MCF 10A (cell line): ENCODE results near the gene GRM5. TPM values are rescaled to one million over a fixed set of nuclear protein-coding genes. Genes with fewer than 3 reads are reported as not detected.
"Not testable (repeated sequence)": the region's sequence is repeated elsewhere in the genome, so short reads cannot be mapped to it uniquely, and the experiment has no call there.

ENCODE experiments used
- BruUV-seq: library from RNA; stranded (reverse); fragments of 400-500 nt; replicated peaks from 2 replicates; lab custom pipeline; 2021; lab: Mats Ljungman, UMichigan
- CTCF ChIA-PET: fragments of 300-600 bp; sonication (Branson Sonifier 250); formaldehyde crosslinking; extraction: SDS; loops from one replicate; lab custom pipeline; 2021; ENCODE audit warnings: antibody characterized with exemption, inconsistent platforms; lab: Yijun Ruan, JAX
- POLR2A ChIA-PET: fragments of 300-600, 350-650 bp; sonication (Branson Sonifier 250); formaldehyde crosslinking; extraction: SDS; loops from one replicate; lab custom pipeline; 2020; ENCODE audit warnings: antibody characterized with exemption, inconsistent platforms; lab: Yijun Ruan, JAX
- DNase-seq: peaks from one replicate; pipeline ENCODE4 v3.0.0-alpha.2; 2018; ENCODE audit not compliant: unreplicated experiment
- H3K27ac Mint-ChIP-seq: one replicate; pipeline ENCODE4 v1.8.0; 2022; ENCODE audit warnings: mild to moderate bottlenecking, low read depth, mixed read lengths; ENCODE audit not compliant: unreplicated experiment
- H3K27me3 Mint-ChIP-seq: one replicate; pipeline ENCODE4 v1.8.0; 2022; ENCODE audit warnings: mixed read lengths; ENCODE audit not compliant: insufficient read depth, unreplicated experiment
- H3K36me3 Mint-ChIP-seq: one replicate; pipeline ENCODE4 v1.8.0; 2022; ENCODE audit warnings: mild to moderate bottlenecking, moderate library complexity, mixed read lengths; ENCODE audit not compliant: insufficient read depth, unreplicated experiment
- H3K4me1 Mint-ChIP-seq: one replicate; pipeline ENCODE4 v1.8.0; 2022; ENCODE audit warnings: mixed read lengths; ENCODE audit not compliant: insufficient read depth, unreplicated experiment
- H3K4me3 Mint-ChIP-seq: one replicate; pipeline ENCODE4 v1.8.0; 2022; ENCODE audit warnings: mild to moderate bottlenecking, moderate library complexity, mixed read lengths; ENCODE audit not compliant: unreplicated experiment
- H3K9me3 Mint-ChIP-seq: one replicate; pipeline ENCODE4 v1.8.0; 2022; ENCODE audit warnings: mixed read lengths; ENCODE audit not compliant: unreplicated experiment
- intact Hi-C: fragments of 100-400 bp; cut with micrococcal nuclease; formaldehyde crosslinking; loops from 2 replicates; pipeline ENCODE4 v1.14.1; 2022
- total RNA-seq: library from RNA; stranded (reverse); gene quantifications from 2 replicates; pipeline ENCODE4 v1.2.3, GENCODE V29; 2022
- TF ChIP-seq, protein P1 (sequence below): fragments of 200-600 bp; IDR thresholded peaks from one replicate; pipeline ENCODE4 v1.8.0; 2022; ENCODE audit warnings: antibody characterized with exemption, mild to moderate bottlenecking; ENCODE audit not compliant: unreplicated experiment

Gene GRM5
- total RNA-seq, 1 experiment from 2014 or later = not detected

DNA sequence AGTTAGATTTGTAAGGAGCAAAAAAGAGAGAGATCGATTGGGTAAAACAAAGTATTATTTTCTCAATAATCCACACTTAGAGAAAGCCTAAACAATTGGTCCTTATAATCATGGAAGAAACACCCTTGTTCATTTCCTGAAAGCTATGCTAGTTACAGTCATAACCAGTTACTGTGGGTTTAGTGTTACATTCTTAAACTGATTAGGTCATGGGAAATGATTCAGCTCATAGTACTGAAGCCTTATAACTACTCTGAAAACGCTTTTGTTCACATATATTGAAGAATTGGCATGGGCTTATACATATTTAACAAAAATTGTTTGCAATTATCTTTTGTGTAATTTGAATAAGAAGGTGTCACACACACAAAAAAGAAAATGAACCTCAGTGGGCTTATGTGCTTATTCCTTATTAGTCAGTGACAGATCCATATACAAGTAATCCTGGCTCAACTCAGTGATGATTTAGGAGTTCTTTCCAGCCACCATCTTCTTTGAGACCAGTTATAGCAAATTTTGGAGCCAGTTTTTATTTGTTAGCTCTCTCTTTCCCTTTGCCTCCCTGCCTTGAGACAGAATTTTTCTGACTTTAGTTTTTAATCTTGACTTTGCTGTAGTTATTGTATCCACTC, 529.8 kb downstream of the GRM5 start:
- TF ChIP-seq, protein P1, sequence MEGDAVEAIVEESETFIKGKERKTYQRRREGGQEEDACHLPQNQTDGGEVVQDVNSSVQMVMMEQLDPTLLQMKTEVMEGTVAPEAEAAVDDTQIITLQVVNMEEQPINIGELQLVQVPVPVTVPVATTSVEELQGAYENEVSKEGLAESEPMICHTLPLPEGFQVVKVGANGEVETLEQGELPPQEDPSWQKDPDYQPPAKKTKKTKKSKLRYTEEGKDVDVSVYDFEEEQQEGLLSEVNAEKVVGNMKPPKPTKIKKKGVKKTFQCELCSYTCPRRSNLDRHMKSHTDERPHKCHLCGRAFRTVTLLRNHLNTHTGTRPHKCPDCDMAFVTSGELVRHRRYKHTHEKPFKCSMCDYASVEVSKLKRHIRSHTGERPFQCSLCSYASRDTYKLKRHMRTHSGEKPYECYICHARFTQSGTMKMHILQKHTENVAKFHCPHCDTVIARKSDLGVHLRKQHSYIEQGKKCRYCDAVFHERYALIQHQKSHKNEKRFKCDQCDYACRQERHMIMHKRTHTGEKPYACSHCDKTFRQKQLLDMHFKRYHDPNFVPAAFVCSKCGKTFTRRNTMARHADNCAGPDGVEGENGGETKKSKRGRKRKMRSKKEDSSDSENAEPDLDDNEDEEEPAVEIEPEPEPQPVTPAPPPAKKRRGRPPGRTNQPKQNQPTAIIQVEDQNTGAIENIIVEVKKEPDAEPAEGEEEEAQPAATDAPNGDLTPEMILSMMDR = no peak
- peak; percentile 82 for DNase-seq
- Mint-ChIP-seq H3K4me3 (no peak overlapping the region), H3K27ac (peak overlapping the region; percentile 0), H3K36me3 (no peaks in the 10 kb centered on the region), H3K9me3 (no peaks in the 10 kb centered on the region), H3K27me3 (no peaks in the 10 kb centered on the region), H3K4me1 (peaks cover 37% of the 10 kb centered on the region)
- CTCF ChIA-PET = interaction anchor here (0.6 to 8.5 kb wide), 5 partner anchors 16 to 519 kb away, joined by 4 to 97 read pairs (median 15); no protein-coding TSS in a partner anchor
- intact Hi-C loops = loop anchor here (5.0 kb wide), 1 partner anchor 139 kb away; no protein-coding TSS in a partner anchor
- POLR2A ChIA-PET = interaction anchor here (0.9 to 4.1 kb wide), 4 partner anchors 11 to 364 kb away, joined by 3 to 44 read pairs (median 8); partner anchors contain the start of genes CTSC and RAB38
- TSS peak; percentile 91 for BruUV-seq

DNA sequence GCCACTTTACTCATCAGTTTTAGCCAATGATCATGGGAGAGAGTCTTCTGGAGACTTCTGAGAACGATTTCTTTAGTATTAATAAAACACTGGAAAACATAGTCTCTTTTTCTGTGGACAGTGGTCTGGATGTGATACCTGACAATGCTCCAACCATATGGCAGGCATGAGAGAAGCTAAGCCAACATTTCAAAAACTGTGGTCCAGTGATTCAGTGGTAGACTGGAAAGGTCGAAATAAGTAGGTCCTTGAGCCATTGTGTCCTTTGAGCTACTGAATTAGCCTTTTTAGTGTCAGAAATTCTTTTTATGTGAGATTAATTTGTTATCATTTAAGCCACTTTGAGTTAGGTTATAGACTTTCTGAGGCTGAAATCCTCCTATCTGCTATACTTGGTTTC, 530.5 kb downstream of the GRM5 start:
- no peaks in the 10 kb centered on the region for H3K36me3 Mint-ChIP-seq
- H3K27ac Mint-ChIP-seq = peak overlapping the region; percentile 0
- TF ChIP-seq, protein P1 = no peak
- CTCF ChIA-PET = interaction anchor here (0.6 to 4.7 kb wide), 5 partner anchors 8 to 354 kb away, joined by 3 to 25 read pairs (median 4); no protein-coding TSS in a partner anchor
- no peak overlapping the region for H3K4me3 Mint-ChIP-seq
- DNase-seq = no peak
- POLR2A ChIA-PET = interaction anchor here (3.2 to 4.1 kb wide), 2 partner anchors 198 to 360 kb away, joined by 12 to 44 read pairs; partner anchors contain the start of genes CTSC and RAB38
- no peaks in the 10 kb centered on the region for H3K27me3 Mint-ChIP-seq
- intact Hi-C loops = loop anchor here (5.0 kb wide), 1 partner anchor 138 kb away; no protein-coding TSS in a partner anchor
- no TSS peak for BruUV-seq
- H3K4me1 Mint-ChIP-seq = peaks cover 37% of the 10 kb centered on the region
- no peaks in the 10 kb centered on the region for H3K9me3 Mint-ChIP-seq

DNA sequence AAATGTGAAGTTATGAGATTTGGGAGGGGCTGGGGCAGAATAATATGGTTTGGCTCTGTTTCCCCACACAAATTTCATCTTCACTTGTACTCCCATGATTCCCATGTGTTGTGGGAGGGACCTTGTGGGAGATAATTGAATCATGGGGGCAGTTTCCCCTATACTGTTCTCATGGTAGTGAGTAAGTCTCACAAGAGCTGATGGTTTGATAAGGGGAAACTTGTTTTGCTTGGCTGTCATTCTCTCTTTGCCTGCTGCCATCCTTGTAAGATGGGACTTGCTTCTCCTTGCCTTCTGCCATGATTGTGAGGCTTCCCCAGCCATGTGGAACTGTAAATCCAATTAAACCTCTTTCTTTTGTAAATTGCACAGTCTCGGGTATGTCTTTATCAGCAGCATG, 531.1 kb downstream of the GRM5 start:
- BruUV-seq, H3K27me3 Mint-ChIP-seq, DNase-seq, H3K4me3 Mint-ChIP-seq, H3K9me3 Mint-ChIP-seq, H3K36me3 Mint-ChIP-seq, POLR2A ChIA-PET: not testable (repeated sequence)
- H3K4me1 Mint-ChIP-seq = peaks cover 37% of the 10 kb centered on the region
- intact Hi-C loops = loop anchor here (5.0 kb wide), 1 partner anchor 137 kb away; no protein-coding TSS in a partner anchor
- H3K27ac Mint-ChIP-seq = peak overlapping the region; percentile 0
- CTCF ChIA-PET = interaction anchor here (0.6 to 4.7 kb wide), 5 partner anchors 9 to 1544 kb away, joined by 3 to 25 read pairs (median 4); no protein-coding TSS in a partner anchor

DNA sequence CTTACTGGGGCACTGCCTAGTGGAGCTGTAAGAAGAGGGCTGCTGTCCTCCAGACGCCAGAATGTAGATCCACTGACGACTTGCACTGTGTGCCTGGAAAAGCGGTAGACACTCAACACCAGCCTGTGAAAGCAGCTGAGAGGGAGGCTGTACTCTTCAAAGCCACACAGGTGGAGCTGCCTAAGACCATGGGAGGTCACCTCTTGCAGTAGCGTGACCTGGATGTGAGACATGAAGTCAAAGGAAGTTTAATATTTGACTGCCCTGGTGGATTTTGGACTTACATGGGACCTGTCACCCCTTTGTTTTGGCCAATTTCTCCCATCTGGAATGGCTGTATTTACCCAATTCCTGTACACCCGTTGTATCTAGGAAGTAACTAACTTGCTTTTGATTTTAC, 531.6 kb downstream of the GRM5 start:
- DNase-seq = no peak
- no TSS peak for BruUV-seq
- H3K4me1 Mint-ChIP-seq = peaks cover 37% of the 10 kb centered on the region
- TF ChIP-seq, protein P1 = no peak
- no peaks in the 10 kb centered on the region for H3K9me3 Mint-ChIP-seq
- CTCF ChIA-PET = interaction anchor here (0.5 to 0.6 kb wide), 2 partner anchors 205 to 1544 kb away, joined by 3 to 5 read pairs; no protein-coding TSS in a partner anchor
- intact Hi-C loops = no loop called here
- H3K4me3 Mint-ChIP-seq = no peak overlapping the region
- POLR2A ChIA-PET = no interaction called here
- H3K27me3 Mint-ChIP-seq = no peaks in the 10 kb centered on the region
- H3K36me3 Mint-ChIP-seq = no peaks in the 10 kb centered on the region
- no peak overlapping the region for H3K27ac Mint-ChIP-seq
